Neuronal stem cell (in vitro differentiated cells): ENCODE measurements around the gene GPRC5B.

Experiments
- DNase-seq: peaks from one replicate; pipeline ENCODE4 v3.0.0-alpha.2; 2013; ENCODE audit warnings: low spot score
- H2AFZ ChIP-seq: one replicate; pipeline ENCODE4 v1.6.1; 2013; ENCODE audit warnings: mild to moderate bottlenecking, low read length, inconsistent platforms
- H2AK5ac ChIP-seq: 2 replicates; pipeline ENCODE4 v1.6.1; 2013; ENCODE audit warnings: low read depth, mild to moderate bottlenecking, inconsistent platforms, low read length, moderate library complexity, mixed read lengths
- H2BK120ac ChIP-seq: 2 replicates; pipeline ENCODE4 v1.6.1; 2013; ENCODE audit warnings: low read depth, mild to moderate bottlenecking, inconsistent platforms, low read length, moderate library complexity, mixed read lengths
- H2BK12ac ChIP-seq: one replicate; pipeline ENCODE4 v1.6.1; 2013; ENCODE audit warnings: low read length, inconsistent platforms
- H2BK15ac ChIP-seq: 2 replicates; pipeline ENCODE4 v1.6.1; 2013; ENCODE audit warnings: mild to moderate bottlenecking, low read length, inconsistent platforms, mixed read lengths
- H2BK5ac ChIP-seq: one replicate; pipeline ENCODE4 v1.6.1; 2013; ENCODE audit warnings: inconsistent platforms, mild to moderate bottlenecking, low read length, moderate library complexity
- H3K14ac ChIP-seq: one replicate; pipeline ENCODE4 v1.6.1; 2013; ENCODE audit warnings: low read length, inconsistent platforms
- H3K18ac ChIP-seq: 2 replicates; pipeline ENCODE4 v1.6.1; 2013; ENCODE audit warnings: low read length, inconsistent platforms
- H3K23ac ChIP-seq: 2 replicates; pipeline ENCODE4 v1.6.1; 2013; ENCODE audit warnings: low read depth, mild to moderate bottlenecking, mixed read lengths, low read length, inconsistent platforms; ENCODE audit not compliant: poor library complexity
- H3K27ac ChIP-seq: replicated peaks from 3 replicates; pipeline ENCODE4 v1.5.1; 2013; ENCODE audit warnings: low read length, inconsistent platforms
- H3K27me3 ChIP-seq, 3 experiments: 2 replicates each; pipeline ENCODE4 v1.6.1; 2013; ENCODE audit warnings: low read length in 3 of 3, mild to moderate bottlenecking in 2 of 3, inconsistent platforms in 1 of 3, low read depth in 1 of 3, mixed read lengths in 1 of 3, moderate library complexity in 1 of 3; ENCODE audit not compliant: control insufficient read depth in 3 of 3, insufficient read depth in 3 of 3
- H3K36me3 ChIP-seq, 2 donors: replicated peaks in 1 of 2; 2 replicates each; pipeline ENCODE4 v1.6.1; 2013; ENCODE audit warnings: low read length in 2 of 2; ENCODE audit not compliant: control insufficient read depth in 2 of 2, insufficient read depth in 2 of 2
- H3K4ac ChIP-seq: 2 replicates; pipeline ENCODE4 v1.6.1; 2013; ENCODE audit warnings: inconsistent platforms, mild to moderate bottlenecking, low read length, moderate library complexity
- H3K4me1 ChIP-seq, 2 donors: 1 replicate in 1 of 2; 2 replicates in 1 of 2; pipeline ENCODE4 v1.6.1; 2013; ENCODE audit warnings: low read length in 2 of 2, low read depth in 1 of 2; ENCODE audit not compliant: control insufficient read depth in 2 of 2, insufficient read depth in 1 of 2
- H3K4me2 ChIP-seq: one replicate; pipeline ENCODE4 v1.6.1; 2013; ENCODE audit warnings: mild to moderate bottlenecking, low read length, inconsistent platforms; ENCODE audit not compliant: insufficient read depth, poor library complexity, severe bottlenecking
- H3K4me3 ChIP-seq, 2 donors: 2 replicates each; pipeline ENCODE4 v1.5.1; 2013; ENCODE audit warnings: low read length in 2 of 2, mild to moderate bottlenecking in 2 of 2, inconsistent platforms in 1 of 2, moderate library complexity in 1 of 2
- H3K79me1 ChIP-seq: one replicate; pipeline ENCODE4 v1.6.1; 2013; ENCODE audit warnings: low read depth, mild to moderate bottlenecking, inconsistent platforms, low read length, moderate library complexity
- H3K9ac ChIP-seq: one replicate; pipeline ENCODE4 v1.6.1; 2013; ENCODE audit warnings: mild to moderate bottlenecking, low read depth, low read length, inconsistent platforms; ENCODE audit not compliant: poor library complexity
- H3K9me3 ChIP-seq, 2 donors: replicated peaks in 1 of 2; 2 replicates each; pipeline versions ENCODE3 to v1.6.1; 2013; ENCODE audit warnings: low read length in 2 of 2, mild to moderate bottlenecking in 2 of 2, inconsistent platforms in 1 of 2, low read depth in 1 of 2, mixed read lengths in 1 of 2, moderate library complexity in 1 of 2; ENCODE audit not compliant: control insufficient read depth in 2 of 2, insufficient read depth in 1 of 2
- H4K8ac ChIP-seq: one replicate; pipeline ENCODE4 v1.6.1; 2013; ENCODE audit warnings: low read depth, mild to moderate bottlenecking, inconsistent platforms, low read length, moderate library complexity
- H4K91ac ChIP-seq: one replicate; pipeline ENCODE4 v1.6.1; 2013; ENCODE audit warnings: low read length, low read depth, mild to moderate bottlenecking, inconsistent platforms; ENCODE audit not compliant: poor library complexity
- WGBS, 2 donors: extraction: QIAGEN DNeasy Blood & Tissue Kit; methylation state at CpG; one replicate each; pipeline ENCODE4 v1.1.7; 2013; ENCODE audit warnings: missing lambda C conversion rate in 2 of 2, mixed read lengths in 1 of 2; ENCODE audit not compliant: insufficient read length in 2 of 2, insufficient replicate concordance in 1 of 2; ENCODE audit errors: extremely low coverage in 2 of 2; 5-methylcytosine and 5-hydroxymethylcytosine counted together

GPRC5B gene

GRCh38 chr16:19901164-19901563 lies 16.5 kb upstream of the GPRC5B start:
- Histone ChIP-seq H4K91ac (no peak overlapping the region), H3K23ac (no peak overlapping the region), H3K79me1 (no peaks in the 10 kb centered on the region), H4K8ac (no peak overlapping the region), H3K9ac (no peak overlapping the region), H2AFZ (no peak overlapping the region), H3K14ac (no peak overlapping the region), H3K4me2 (no peak overlapping the region), H2BK12ac (no peak overlapping the region), H3K27ac (no peak overlapping the region), H3K4ac (no peak overlapping the region), H2AK5ac (no peak overlapping the region), H2BK15ac (no peak overlapping the region), H3K9me3 (no peaks in the 10 kb centered on the region), H3K18ac (no peak overlapping the region), H3K4me1 (peaks cover 0 to 1% of the 10 kb centered on the region in 2 donors), H3K36me3 (no peaks in the 10 kb centered on the region), H3K27me3 (no peaks in the 10 kb centered on the region), H2BK5ac (no peak overlapping the region), H2BK120ac (no peak overlapping the region), H3K4me3 (no peak overlapping the region)
- no peak for DNase-seq
- no CpG with 5 or more reads among the region's 7 CpGs for WGBS, 2 donors

GRCh38 chr16:19899605-19899955 lies 14.9 kb upstream of the GPRC5B start:
- no peak overlapping the region for H3K18ac ChIP-seq
- H3K4me1 ChIP-seq: peaks cover 0 to 1% of the 10 kb centered on the region in 2 donors
- H3K4ac ChIP-seq: no peak overlapping the region
- H3K79me1 ChIP-seq: no peaks in the 10 kb centered on the region
- WGBS, 2 donors: no CpG with 5 or more reads among the region's 5 CpGs
- no peak for DNase-seq
- H2BK15ac ChIP-seq: no peak overlapping the region
- H4K91ac ChIP-seq: no peak overlapping the region
- H3K4me2 ChIP-seq: no peak overlapping the region
- no peaks in the 10 kb centered on the region for H3K36me3 ChIP-seq
- no peak overlapping the region for H3K23ac ChIP-seq
- H3K9me3 ChIP-seq: no peaks in the 10 kb centered on the region
- H2AK5ac ChIP-seq: no peak overlapping the region
- H3K9ac ChIP-seq: no peak overlapping the region
- H2BK12ac ChIP-seq: no peak overlapping the region
- no peak overlapping the region for H4K8ac ChIP-seq
- no peak overlapping the region for H2BK5ac ChIP-seq
- H3K4me3 ChIP-seq: no peak overlapping the region
- no peak overlapping the region for H2BK120ac ChIP-seq
- H2AFZ ChIP-seq: no peak overlapping the region
- no peaks in the 10 kb centered on the region for H3K27me3 ChIP-seq
- no peak overlapping the region for H3K27ac ChIP-seq
- no peak overlapping the region for H3K14ac ChIP-seq

- DNase-seq: peak; percentile 69
- Histone ChIP-seq H3K27ac (no peak overlapping the region), H3K36me3 (no peaks in the 10 kb centered on the region)
These were observed 14.4 kb upstream of the GPRC5B start for GRCh38 chr16:19898924-19899604.

GRCh38 chr16:19898166-19898565 lies 13.5 kb upstream of the GPRC5B start:
- no peak overlapping the region for H3K14ac ChIP-seq
- H3K4me3 ChIP-seq: no peak overlapping the region
- H4K8ac ChIP-seq: no peak overlapping the region
- no peaks in the 10 kb centered on the region for H3K79me1 ChIP-seq
- H3K4me2 ChIP-seq: no peak overlapping the region
- H2AK5ac ChIP-seq: peak overlapping the region; percentile 32
- no peak overlapping the region for H2BK5ac ChIP-seq
- H2BK120ac ChIP-seq: no peak overlapping the region
- H3K27me3 ChIP-seq: no peaks in the 10 kb centered on the region
- H3K4me1 ChIP-seq: peaks cover 0 to 1% of the 10 kb centered on the region in 2 donors
- H3K27ac ChIP-seq: no peak overlapping the region
- H3K9me3 ChIP-seq: no peaks in the 10 kb centered on the region
- H2BK12ac ChIP-seq: no peak overlapping the region
- no peak overlapping the region for H3K9ac ChIP-seq
- no peaks in the 10 kb centered on the region for H3K36me3 ChIP-seq
- H3K23ac ChIP-seq: no peak overlapping the region
- WGBS, 2 donors: no CpG with 5 or more reads among the region's 5 CpGs
- peak overlapping the region; percentile 57 for H3K18ac ChIP-seq
- DNase-seq: no peak
- no peak overlapping the region for H3K4ac ChIP-seq
- peak overlapping the region; percentile 25 for H2BK15ac ChIP-seq
- no peak overlapping the region for H4K91ac ChIP-seq
- H2AFZ ChIP-seq: no peak overlapping the region

More at GRCh38 chr16:19898924-19899604, 14.4 kb upstream of the GPRC5B start:
- H3K14ac ChIP-seq: no peak overlapping the region
- H2BK120ac ChIP-seq: no peak overlapping the region
- H3K18ac ChIP-seq: no peak overlapping the region
- no peak overlapping the region for H2BK15ac ChIP-seq
- no peak overlapping the region for H3K4me2 ChIP-seq
- H4K91ac ChIP-seq: no peak overlapping the region
- no peak overlapping the region for H2AK5ac ChIP-seq
- no peak overlapping the region for H3K4ac ChIP-seq
- no peak overlapping the region for H2BK12ac ChIP-seq
- no peaks in the 10 kb centered on the region for H3K27me3 ChIP-seq
- no CpG with 5 or more reads among the region's 13 CpGs for WGBS, 2 donors
- peaks cover 0 to 1% of the 10 kb centered on the region in 2 donors for H3K4me1 ChIP-seq
- H2BK5ac ChIP-seq: no peak overlapping the region
- H3K79me1 ChIP-seq: no peaks in the 10 kb centered on the region
- no peak overlapping the region for H3K23ac ChIP-seq
- H3K9me3 ChIP-seq: no peaks in the 10 kb centered on the region
- no peak overlapping the region for H3K9ac ChIP-seq
- H3K4me3 ChIP-seq: no peak overlapping the region
- peak overlapping the region; percentile 63 for H2AFZ ChIP-seq
- no peak overlapping the region for H4K8ac ChIP-seq
